ENCODE results near the gene OR6C3. TPM values are rescaled to one million over a fixed set of nuclear protein-coding genes. Genes with fewer than 3 reads are reported as not detected.

OR6C3 gene
- not detected in 2 replicates for polyA plus RNA-seq (2013)

DNA sequence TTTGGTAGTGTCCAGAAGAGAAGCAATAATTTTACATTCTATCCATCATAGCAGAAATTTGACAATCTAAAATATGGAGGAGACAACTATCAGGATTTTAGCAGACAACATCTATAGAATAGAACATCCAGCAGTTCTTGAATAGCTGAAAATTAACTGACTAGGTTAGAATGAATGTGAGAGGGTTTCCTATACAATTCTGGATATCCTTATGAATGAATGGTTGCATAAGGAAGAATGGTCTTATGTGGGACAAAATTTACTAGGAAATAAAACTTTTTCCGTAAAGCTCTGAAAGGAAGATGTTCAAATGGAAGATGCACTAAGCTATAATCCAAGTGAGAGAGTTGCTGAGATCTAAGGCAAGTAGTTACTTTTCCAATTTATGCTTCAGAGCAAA is at the start of gene OR6C3:
OR6C3 (plus strand) TSS at position 301 of the 400 bp plus-strand sequence. CDS start 955 bp downstream, outside the sequence.
- WGBS (ENCODE audit: extremely low coverage, insufficient coverage, insufficient read length): no CpG with 5 or more reads among the region's 1 CpG
- H3K4me2 ChIP-seq (ENCODE audit: low read length): no peak within 1 kb of the TSS
- no peak for DNase-seq

DNA sequence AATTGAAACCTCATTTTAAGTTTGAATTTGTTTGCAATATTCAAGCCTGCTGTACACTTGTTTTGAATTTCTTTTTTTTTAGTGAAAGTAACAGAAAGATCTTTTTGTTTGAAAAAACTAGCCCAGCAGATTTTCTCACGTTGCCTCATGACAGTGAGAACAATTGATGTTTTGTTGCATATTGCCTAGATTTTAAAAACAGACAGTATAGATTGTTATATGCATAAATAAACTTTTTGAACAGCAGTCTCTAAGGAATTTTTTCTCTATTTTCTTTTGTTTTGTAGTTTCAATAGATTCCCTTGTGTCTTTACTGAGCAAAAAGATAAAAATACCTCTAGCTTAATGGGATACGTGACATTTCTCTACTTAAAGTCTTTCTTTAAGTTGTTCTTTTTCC is 49.6 kb upstream of the OR6C3 start:
- Histone ChIP-seq H2BK120ac (ENCODE audit: insufficient read depth, low read length, poor library complexity) (no peak overlapping the region), H3K23ac (ENCODE audit: low read length) (no peak overlapping the region), H3K14ac (ENCODE audit: low read length) (no peak overlapping the region), H3K27ac (ENCODE audit: low read depth, low read length) (no peak overlapping the region), H4K8ac (ENCODE audit: low read depth, low read length) (no peak overlapping the region), H3K4me3 (ENCODE audit: low read depth, low read length) (no peak overlapping the region), H2BK5ac (ENCODE audit: low read depth, low read length, poor library complexity) (no peak overlapping the region), H3K9ac (ENCODE audit: low read length) (no peak overlapping the region), H3K27me3 (ENCODE audit: insufficient read depth, low read length) (no peaks in the 10 kb centered on the region), H4K12ac (ENCODE audit: low read depth, low read length) (no peak overlapping the region), H3K4ac (ENCODE audit: low read depth, low read length) (no peak overlapping the region), H3K18ac (ENCODE audit: low read length) (no peak overlapping the region), H4K91ac (ENCODE audit: low read depth, low read length) (no peak overlapping the region), H3K36me3 (ENCODE audit: control insufficient read depth in 1 of 2, insufficient read depth in 2 of 2, low read length in 2 of 2) (no peaks in the 10 kb centered on the region), H3K4me1 (ENCODE audit: control insufficient read depth in 1 of 2, insufficient read depth in 2 of 2, low read length in 2 of 2) (no peaks in the 10 kb centered on the region), H3K79me2 (ENCODE audit: control insufficient read depth, insufficient read depth, low read length, poor library complexity) (no peaks in the 10 kb centered on the region), H2AFZ (ENCODE audit: insufficient read depth, low read length, poor library complexity) (no peak overlapping the region), H2AK5ac (ENCODE audit: low read length) (no peak overlapping the region), H3K79me1 (ENCODE audit: low read length) (no peaks in the 10 kb centered on the region), H2BK12ac (ENCODE audit: low read length) (no peak overlapping the region), H3K4me2 (ENCODE audit: low read length) (no peak overlapping the region), H3K9me3 (ENCODE audit: insufficient read depth, low read depth, low read length) (no peaks in the 10 kb centered on the region)
- WGBS (ENCODE audit: extremely low coverage, insufficient coverage, insufficient read length): no CpG with 5 or more reads among the region's 2 CpGs
- no peak for DNase-seq

More for the DNA sequence above, at the start of gene OR6C3:
- Histone ChIP-seq H3K79me2 (ENCODE audit: control insufficient read depth, insufficient read depth, low read length, poor library complexity) (no peaks in the 10 kb centered on the region), H2AFZ (ENCODE audit: insufficient read depth, low read length, poor library complexity) (no peak within 1 kb of the TSS), H3K4ac (ENCODE audit: low read depth, low read length) (no peak within 1 kb of the TSS), H3K27ac (ENCODE audit: low read depth, low read length) (no peak within 1 kb of the TSS), H3K79me1 (ENCODE audit: low read length) (no peaks in the 10 kb centered on the region), H2BK5ac (ENCODE audit: low read depth, low read length, poor library complexity) (no peak within 1 kb of the TSS), H2BK12ac (ENCODE audit: low read length) (no peak within 1 kb of the TSS), H3K4me3 (ENCODE audit: low read depth, low read length) (no peak within 1 kb of the TSS), H3K9ac (ENCODE audit: low read length) (no peak within 1 kb of the TSS), H3K27me3 (ENCODE audit: insufficient read depth, low read length) (no peaks in the 10 kb centered on the region), H4K8ac (ENCODE audit: low read depth, low read length) (no peak within 1 kb of the TSS), H3K14ac (ENCODE audit: low read length) (no peak within 1 kb of the TSS), H2AK5ac (ENCODE audit: low read length) (no peak within 1 kb of the TSS), H2BK120ac (ENCODE audit: insufficient read depth, low read length, poor library complexity) (no peak within 1 kb of the TSS), H3K4me1 (ENCODE audit: control insufficient read depth in 1 of 2, insufficient read depth in 2 of 2, low read length in 2 of 2) (no peaks in the 10 kb centered on the region), H3K18ac (ENCODE audit: low read length) (no peak within 1 kb of the TSS), H3K9me3 (ENCODE audit: insufficient read depth, low read depth, low read length) (no peaks in the 10 kb centered on the region), H3K23ac (ENCODE audit: low read length) (no peak within 1 kb of the TSS), H4K12ac (ENCODE audit: low read depth, low read length) (no peak within 1 kb of the TSS), H3K36me3 (ENCODE audit: control insufficient read depth in 1 of 2, insufficient read depth in 2 of 2, low read length in 2 of 2) (no peaks in the 10 kb centered on the region), H4K91ac (ENCODE audit: low read depth, low read length) (no peak within 1 kb of the TSS)

DNA sequence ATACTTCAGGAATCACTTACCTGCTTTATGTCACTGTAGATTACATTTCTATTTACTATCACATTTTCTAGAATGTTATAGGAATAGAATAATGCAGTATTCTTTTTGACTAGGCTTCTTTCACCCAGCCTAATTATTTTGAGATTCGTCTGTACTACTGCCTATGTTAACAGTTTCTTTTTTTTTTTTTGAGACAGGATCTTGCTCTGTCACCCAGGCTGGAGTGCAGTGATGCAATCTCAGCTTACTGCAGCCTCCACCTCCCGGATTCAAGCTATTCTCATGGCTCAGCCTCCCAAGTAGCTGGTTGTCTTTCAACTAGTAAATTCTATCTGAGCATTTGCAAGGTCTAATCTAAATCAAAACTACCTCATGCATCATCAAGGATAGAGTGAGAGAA is 40.5 kb upstream of the OR6C3 start:
- no peak overlapping the region for H3K4ac ChIP-seq (ENCODE audit: low read depth, low read length)
- no peak overlapping the region for H4K8ac ChIP-seq (ENCODE audit: low read depth, low read length)
- no peak overlapping the region for H2BK5ac ChIP-seq (ENCODE audit: low read depth, low read length, poor library complexity)
- WGBS (ENCODE audit: extremely low coverage, insufficient coverage, insufficient read length): no CpG with 5 or more reads among the region's 2 CpGs
- H2AFZ ChIP-seq (ENCODE audit: insufficient read depth, low read length, poor library complexity): no peak overlapping the region
- no peak for DNase-seq
- H4K12ac ChIP-seq (ENCODE audit: low read depth, low read length): no peak overlapping the region
- no peaks in the 10 kb centered on the region for H3K4me1 ChIP-seq (ENCODE audit: control insufficient read depth in 1 of 2, insufficient read depth in 2 of 2, low read length in 2 of 2)
- H2BK120ac ChIP-seq (ENCODE audit: insufficient read depth, low read length, poor library complexity): no peak overlapping the region
- H3K9ac ChIP-seq (ENCODE audit: low read length): no peak overlapping the region
- H3K18ac ChIP-seq (ENCODE audit: low read length): no peak overlapping the region
- H4K91ac ChIP-seq (ENCODE audit: low read depth, low read length): no peak overlapping the region
- no peak overlapping the region for H3K23ac ChIP-seq (ENCODE audit: low read length)
- no peaks in the 10 kb centered on the region for H3K9me3 ChIP-seq (ENCODE audit: insufficient read depth, low read depth, low read length)
- H3K36me3 ChIP-seq (ENCODE audit: control insufficient read depth in 1 of 2, insufficient read depth in 2 of 2, low read length in 2 of 2): no peaks in the 10 kb centered on the region
- no peak overlapping the region for H3K4me3 ChIP-seq (ENCODE audit: low read depth, low read length)
- H3K27ac ChIP-seq (ENCODE audit: low read depth, low read length): no peak overlapping the region
- H3K4me2 ChIP-seq (ENCODE audit: low read length): no peak overlapping the region
- H3K79me2 ChIP-seq (ENCODE audit: control insufficient read depth, insufficient read depth, low read length, poor library complexity): no peaks in the 10 kb centered on the region
- no peak overlapping the region for H2BK12ac ChIP-seq (ENCODE audit: low read length)
- no peak overlapping the region for H3K14ac ChIP-seq (ENCODE audit: low read length)
- H3K27me3 ChIP-seq (ENCODE audit: insufficient read depth, low read length): no peaks in the 10 kb centered on the region
- no peaks in the 10 kb centered on the region for H3K79me1 ChIP-seq (ENCODE audit: low read length)
- H2AK5ac ChIP-seq (ENCODE audit: low read length): no peak overlapping the region

DNA sequence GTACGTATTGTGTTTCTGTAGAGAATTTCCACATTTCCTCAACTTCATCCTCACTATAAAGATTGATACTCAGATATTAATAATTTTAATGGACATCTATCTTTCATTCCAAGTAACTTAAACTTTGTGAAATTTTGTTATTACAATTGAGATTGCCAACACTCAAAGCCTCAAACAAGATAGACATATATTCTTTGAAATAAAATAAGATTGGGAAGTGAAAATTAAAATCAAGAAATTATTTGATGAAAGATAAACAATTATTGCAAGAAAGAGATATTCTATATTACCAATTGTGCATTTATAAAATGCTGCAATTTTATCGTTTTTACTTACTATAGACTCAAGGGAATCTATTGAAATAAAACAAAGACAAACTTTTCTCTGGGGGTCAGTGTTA is 34.1 kb upstream of the OR6C3 start, which contains the start of gene OR6C6:
OR6C6 (minus strand) TSS at position 101 of the 400 bp plus-strand sequence. CDS start 1,337 bp downstream, outside the sequence.
- Histone ChIP-seq H3K27ac (ENCODE audit: low read depth, low read length) (no peak within 1 kb of the TSS), H3K4ac (ENCODE audit: low read depth, low read length) (no peak within 1 kb of the TSS), H2BK12ac (ENCODE audit: low read length) (no peak within 1 kb of the TSS), H2AFZ (ENCODE audit: insufficient read depth, low read length, poor library complexity) (no peak within 1 kb of the TSS), H3K27me3 (ENCODE audit: insufficient read depth, low read length) (no peaks in the 10 kb centered on the region), H3K9ac (ENCODE audit: low read length) (no peak within 1 kb of the TSS), H3K79me2 (ENCODE audit: control insufficient read depth, insufficient read depth, low read length, poor library complexity) (no peaks in the 10 kb centered on the region), H3K4me2 (ENCODE audit: low read length) (no peak within 1 kb of the TSS), H3K36me3 (ENCODE audit: control insufficient read depth in 1 of 2, insufficient read depth in 2 of 2, low read length in 2 of 2) (no peaks in the 10 kb centered on the region), H4K8ac (ENCODE audit: low read depth, low read length) (no peak within 1 kb of the TSS), H3K4me3 (ENCODE audit: low read depth, low read length) (no peak within 1 kb of the TSS), H4K91ac (ENCODE audit: low read depth, low read length) (no peak within 1 kb of the TSS), H2AK5ac (ENCODE audit: low read length) (no peak within 1 kb of the TSS), H3K23ac (ENCODE audit: low read length) (no peak within 1 kb of the TSS), H4K12ac (ENCODE audit: low read depth, low read length) (no peak within 1 kb of the TSS), H3K18ac (ENCODE audit: low read length) (no peak within 1 kb of the TSS), H2BK5ac (ENCODE audit: low read depth, low read length, poor library complexity) (no peak within 1 kb of the TSS), H2BK120ac (ENCODE audit: insufficient read depth, low read length, poor library complexity) (no peak within 1 kb of the TSS), H3K79me1 (ENCODE audit: low read length) (no peaks in the 10 kb centered on the region), H3K4me1 (ENCODE audit: control insufficient read depth in 1 of 2, insufficient read depth in 2 of 2, low read length in 2 of 2) (no peaks in the 10 kb centered on the region), H3K14ac (ENCODE audit: low read length) (no peak within 1 kb of the TSS), H3K9me3 (ENCODE audit: insufficient read depth, low read depth, low read length) (no peaks in the 10 kb centered on the region)
- no CpG with 5 or more reads among the region's 2 CpGs for WGBS (ENCODE audit: extremely low coverage, insufficient coverage, insufficient read length)
- DNase-seq: no peak
